ENCODE measurements around the gene ELAVL2.

ELAVL2 gene

DNA sequence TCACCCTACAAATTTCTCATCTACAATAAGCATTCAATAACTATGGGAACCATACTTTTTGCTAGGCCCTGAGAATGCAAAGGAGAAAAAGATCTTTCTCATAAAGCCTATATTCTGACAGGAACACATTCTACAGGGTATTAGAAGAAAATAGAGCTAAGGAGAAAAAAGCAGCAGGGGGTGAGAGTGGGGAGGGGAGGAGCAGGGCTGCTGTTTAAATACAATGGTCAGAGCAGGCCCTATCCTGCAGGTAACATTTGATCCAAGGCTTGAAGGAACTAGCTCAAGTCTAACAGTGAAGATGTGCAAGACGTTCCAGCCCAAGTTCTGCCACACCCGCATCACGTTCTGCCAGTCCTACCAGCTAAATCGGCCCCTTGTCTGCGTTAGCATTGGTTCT lies 89.7 kb downstream of the ELAVL2 start:
- TF ChIP-seq FOXA1 (IDR thresholded peaks at IDR 0.05), result no peak
- no peak for TF ChIP-seq LEF1 (IDR thresholded peaks at IDR 0.05; ENCODE audit: borderline replicate concordance)
- TF ChIP-seq, protein P1, sequence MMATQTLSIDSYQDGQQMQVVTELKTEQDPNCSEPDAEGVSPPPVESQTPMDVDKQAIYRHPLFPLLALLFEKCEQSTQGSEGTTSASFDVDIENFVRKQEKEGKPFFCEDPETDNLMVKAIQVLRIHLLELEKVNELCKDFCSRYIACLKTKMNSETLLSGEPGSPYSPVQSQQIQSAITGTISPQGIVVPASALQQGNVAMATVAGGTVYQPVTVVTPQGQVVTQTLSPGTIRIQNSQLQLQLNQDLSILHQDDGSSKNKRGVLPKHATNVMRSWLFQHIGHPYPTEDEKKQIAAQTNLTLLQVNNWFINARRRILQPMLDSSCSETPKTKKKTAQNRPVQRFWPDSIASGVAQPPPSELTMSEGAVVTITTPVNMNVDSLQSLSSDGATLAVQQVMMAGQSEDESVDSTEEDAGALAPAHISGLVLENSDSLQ (IDR thresholded peaks at IDR 0.05), result no peak
- POLR2A ChIA-PET, result no interaction called here
- no peak for DNase-seq (ENCODE audit: extremely low spot score)
- CTCF ChIA-PET, result no interaction called here

DNA sequence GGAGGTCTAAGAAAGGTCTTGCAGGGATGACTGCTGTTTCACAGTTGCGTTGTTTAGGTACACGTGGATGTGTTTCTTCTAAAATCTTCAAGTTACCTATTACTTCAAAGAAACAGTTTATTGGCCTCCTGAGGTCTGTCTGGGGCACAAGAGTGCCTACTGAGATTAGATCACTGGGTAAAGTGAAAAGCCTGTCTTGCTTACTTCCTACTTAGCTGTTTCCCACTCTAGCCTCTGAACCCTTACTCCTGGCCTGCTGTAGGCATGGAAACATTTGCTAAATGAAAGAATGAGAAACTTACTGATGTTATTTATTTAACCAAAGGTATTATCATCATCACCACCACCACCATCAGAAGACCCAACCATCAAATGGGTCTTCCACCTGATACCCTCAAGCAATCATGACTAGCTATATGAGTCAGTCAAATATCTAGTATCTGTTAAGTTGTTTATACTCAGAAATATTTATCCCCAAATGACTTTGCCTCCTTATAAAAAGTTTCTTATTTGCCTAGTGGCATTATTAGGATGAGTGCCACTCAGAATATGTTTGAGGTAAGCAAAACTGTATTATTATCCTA lies 92.5 kb downstream of the ELAVL2 start:
- no peak for DNase-seq (ENCODE audit: extremely low spot score)
- ChIA-PET POLR2A (no interaction called here), CTCF (interaction anchor here (0.7 kb wide), 1 partner anchor 1875 kb away, joined by 3 read pairs; no protein-coding TSS in a partner anchor)
- no peak for TF ChIP-seq CTBP1 (IDR thresholded peaks at IDR 0.05; ENCODE audit: borderline replicate concordance)
- no peak for TF ChIP-seq FOXM1 (IDR thresholded peaks at IDR 0.05; ENCODE audit: borderline replicate concordance)
- no peak for TF ChIP-seq FOXK2 (IDR thresholded peaks at IDR 0.05)
- no peak for TF ChIP-seq LEF1 (IDR thresholded peaks at IDR 0.05; ENCODE audit: borderline replicate concordance)
- no peak for TF ChIP-seq ZNF384 (IDR thresholded peaks at IDR 0.05)
- TF ChIP-seq SP1 (IDR thresholded peaks at IDR 0.05), result no peak
- TF ChIP-seq NFRKB (IDR thresholded peaks at IDR 0.05), result no peak
- no peak for TF ChIP-seq L3MBTL2 (conservative IDR thresholded peaks at IDR 0.05)
- TF ChIP-seq TARDBP (IDR thresholded peaks at IDR 0.05), result no peak
- no peak for TF ChIP-seq SUZ12 (IDR thresholded peaks at IDR 0.05)
- TF ChIP-seq ARNT (IDR thresholded peaks at IDR 0.05), result no peak
- no peak for TF ChIP-seq FOXA1 (IDR thresholded peaks at IDR 0.05)
- no peak for TF ChIP-seq ELF4 (IDR thresholded peaks at IDR 0.05)

DNA sequence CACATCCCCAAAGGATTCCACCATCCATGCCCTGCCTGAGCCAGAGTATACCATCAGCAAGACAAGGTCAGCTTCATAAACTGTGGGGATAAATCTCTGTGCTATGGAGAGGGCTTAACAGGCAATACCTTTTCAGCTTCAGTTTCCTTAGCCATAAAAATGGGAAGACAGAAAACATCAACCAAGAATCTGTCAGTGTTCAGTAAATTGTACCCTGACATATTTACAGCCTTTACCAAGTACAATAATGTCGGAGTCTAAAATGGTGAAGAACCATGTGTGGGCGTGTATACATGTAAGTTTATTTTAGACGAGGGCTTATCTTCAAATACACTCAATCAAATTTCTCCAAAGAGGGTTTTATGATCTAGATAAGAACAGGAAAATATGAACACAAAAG lies 94.7 kb downstream of the ELAVL2 start:
- peak; percentile 30 for DNase-seq (ENCODE audit: extremely low spot score)
- CTCF ChIA-PET, result no interaction called here
- TF ChIP-seq ZNF384 (IDR thresholded peaks at IDR 0.05) (no peak), SP1 (IDR thresholded peaks at IDR 0.05) (no peak), CTBP1 (IDR thresholded peaks at IDR 0.05; ENCODE audit: borderline replicate concordance) (peak; percentile 94), BHLHE40 (IDR thresholded peaks at IDR 0.05; ENCODE audit: borderline replicate concordance) (no peak), L3MBTL2 (conservative IDR thresholded peaks at IDR 0.05) (peak; percentile 47), SUZ12 (IDR thresholded peaks at IDR 0.05) (no peak), NFRKB (IDR thresholded peaks at IDR 0.05) (no peak), TARDBP (IDR thresholded peaks at IDR 0.05) (no peak), HDGF (IDR thresholded peaks at IDR 0.05; ENCODE audit: borderline replicate concordance) (no peak), FOXK2 (IDR thresholded peaks at IDR 0.05) (0 out of 2 replicates have a peak, but pooled peaks have one; percentile 69), LEF1 (IDR thresholded peaks at IDR 0.05; ENCODE audit: borderline replicate concordance) (peak; percentile 59; the same call in 1 of the 2 replicates), FOXM1 (IDR thresholded peaks at IDR 0.05; ENCODE audit: borderline replicate concordance) (no peak; the same call in 1 of the 2 replicates)
- TF ChIP-seq, protein P1 (IDR thresholded peaks at IDR 0.05), result peak; percentile 98

DNA sequence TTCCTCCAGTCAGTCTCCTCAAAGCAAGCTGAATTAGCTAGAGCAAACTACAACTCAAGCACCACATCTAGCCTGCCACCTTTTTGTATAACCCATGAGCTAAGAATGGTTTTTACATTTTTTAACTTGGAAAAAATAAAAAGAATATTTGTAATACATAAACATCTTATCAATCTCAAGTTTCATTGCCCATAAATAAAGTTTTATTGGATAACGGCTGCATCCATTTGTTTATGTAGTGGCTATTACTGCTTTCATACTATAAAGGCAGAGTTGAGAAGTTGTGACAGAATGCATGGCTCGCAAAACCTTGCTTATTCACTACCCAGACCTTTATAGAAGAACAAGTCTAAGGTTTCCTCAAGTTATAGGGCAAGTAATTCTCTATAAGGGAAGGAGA lies 95.7 kb downstream of the ELAVL2 start:
- no peak for TF ChIP-seq HDGF (IDR thresholded peaks at IDR 0.05; ENCODE audit: borderline replicate concordance)
- no peak for TF ChIP-seq SUZ12 (IDR thresholded peaks at IDR 0.05)
- no peak for TF ChIP-seq FOXK2 (IDR thresholded peaks at IDR 0.05)
- no peak for TF ChIP-seq SP1 (IDR thresholded peaks at IDR 0.05)
- no peak for TF ChIP-seq LEF1 (IDR thresholded peaks at IDR 0.05; ENCODE audit: borderline replicate concordance)
- peak; percentile 58; the same call in 1 of the 2 replicates for TF ChIP-seq ZNF384 (IDR thresholded peaks at IDR 0.05)
- TF ChIP-seq FOXA1 (IDR thresholded peaks at IDR 0.05), result no peak
- no peak for TF ChIP-seq NFRKB (IDR thresholded peaks at IDR 0.05)
- TF ChIP-seq ELF4 (IDR thresholded peaks at IDR 0.05), result no peak
- TF ChIP-seq BHLHE40 (IDR thresholded peaks at IDR 0.05; ENCODE audit: borderline replicate concordance), result no peak
- TF ChIP-seq CTBP1 (IDR thresholded peaks at IDR 0.05; ENCODE audit: borderline replicate concordance), result peak; percentile 66; the same call in 1 of the 2 replicates
- no peak for TF ChIP-seq ARNT (IDR thresholded peaks at IDR 0.05)
- no peak for TF ChIP-seq TARDBP (IDR thresholded peaks at IDR 0.05)
- TF ChIP-seq L3MBTL2 (conservative IDR thresholded peaks at IDR 0.05), result no peak
- TF ChIP-seq, protein P1 (IDR thresholded peaks at IDR 0.05), result peak; percentile 81
- TF ChIP-seq FOXM1 (IDR thresholded peaks at IDR 0.05; ENCODE audit: borderline replicate concordance), result no peak
- CTCF ChIA-PET, result no interaction called here
- POLR2A ChIA-PET, result no interaction called here
- no peak for DNase-seq (ENCODE audit: extremely low spot score)

More for the DNA sequence above, 94.7 kb downstream of the ELAVL2 start:
- POLR2A ChIA-PET, result no interaction called here

DNA sequence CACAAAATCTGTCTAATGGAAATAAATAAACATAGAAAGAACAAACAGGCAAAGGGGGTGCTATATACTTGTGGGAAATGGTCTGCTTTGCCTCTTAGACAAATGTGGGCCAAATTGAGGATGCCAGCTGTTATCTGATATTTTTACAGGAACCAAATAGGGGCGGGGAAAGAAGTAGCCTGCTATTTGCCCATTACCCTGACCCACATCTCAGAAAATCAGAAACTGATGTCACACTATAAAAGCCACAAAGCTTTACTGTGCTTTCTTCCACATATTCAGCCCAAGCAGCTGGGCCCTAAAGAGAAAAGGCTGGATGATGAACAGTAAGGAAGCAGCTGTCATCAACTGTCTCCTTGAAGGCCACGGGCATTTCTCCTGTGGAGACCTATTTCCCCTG lies 97.3 kb downstream of the ELAVL2 start:
- TF ChIP-seq L3MBTL2 (conservative IDR thresholded peaks at IDR 0.05) (no peak), LEF1 (IDR thresholded peaks at IDR 0.05; ENCODE audit: borderline replicate concordance) (no peak), ARNT (IDR thresholded peaks at IDR 0.05) (no peak), HDGF (IDR thresholded peaks at IDR 0.05; ENCODE audit: borderline replicate concordance) (no peak), CTBP1 (IDR thresholded peaks at IDR 0.05; ENCODE audit: borderline replicate concordance) (no peak), FOXM1 (IDR thresholded peaks at IDR 0.05; ENCODE audit: borderline replicate concordance) (no peak), ELF4 (IDR thresholded peaks at IDR 0.05) (no peak), FOXK2 (IDR thresholded peaks at IDR 0.05) (no peak), TARDBP (IDR thresholded peaks at IDR 0.05) (no peak), ZNF384 (IDR thresholded peaks at IDR 0.05) (no peak), SUZ12 (IDR thresholded peaks at IDR 0.05) (no peak)
- TF ChIP-seq, protein P1 (IDR thresholded peaks at IDR 0.05), result no peak
- no peak for DNase-seq (ENCODE audit: extremely low spot score)
- ChIA-PET CTCF (no interaction called here), POLR2A (no interaction called here)
